Inflammatory macrophage (primary cell): Measurements from ENCODE around the gene SORCS2.

ENCODE experiments used
- DNase-seq, 2 donors: peaks; one replicate each; pipeline ENCODE4 v3.0.0-alpha.2; 2020 to 2022

Gene SORCS2

DNA sequence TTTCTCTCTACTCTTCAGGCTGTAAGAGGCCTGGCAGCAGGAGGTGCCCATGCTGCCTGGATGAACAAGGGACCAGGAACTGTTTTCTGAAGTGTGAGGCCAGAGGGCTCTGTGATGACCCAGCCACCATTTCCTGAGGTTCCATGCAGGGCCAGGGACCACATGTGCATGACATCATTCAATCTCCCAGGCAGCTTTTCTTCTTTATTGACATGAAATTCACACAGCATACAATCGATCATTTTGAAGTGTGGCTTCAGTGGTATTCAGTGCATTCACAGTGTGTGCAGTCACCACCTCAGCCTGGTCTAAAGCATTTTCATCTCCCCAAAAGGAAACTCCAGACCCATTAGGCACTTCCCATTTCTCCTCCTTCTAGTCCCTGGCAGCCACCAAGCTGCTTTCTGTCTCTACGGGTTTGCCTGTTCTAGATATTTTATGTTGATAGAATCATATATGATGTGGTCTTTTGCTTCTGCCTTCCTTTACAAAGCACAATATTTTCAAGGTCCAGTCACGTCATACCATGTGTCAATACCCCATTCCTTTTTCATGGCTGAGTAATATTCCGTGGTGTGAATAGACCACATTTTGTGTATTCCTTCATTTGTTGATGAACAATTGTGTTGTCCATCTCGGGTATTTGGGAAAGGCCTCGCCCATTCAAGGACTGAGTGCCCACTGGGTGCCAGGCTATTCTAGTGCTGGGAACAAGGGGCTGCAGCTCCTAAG, 149.3 kb downstream of the SORCS2 start:
- DNase-seq = no peak

DNA sequence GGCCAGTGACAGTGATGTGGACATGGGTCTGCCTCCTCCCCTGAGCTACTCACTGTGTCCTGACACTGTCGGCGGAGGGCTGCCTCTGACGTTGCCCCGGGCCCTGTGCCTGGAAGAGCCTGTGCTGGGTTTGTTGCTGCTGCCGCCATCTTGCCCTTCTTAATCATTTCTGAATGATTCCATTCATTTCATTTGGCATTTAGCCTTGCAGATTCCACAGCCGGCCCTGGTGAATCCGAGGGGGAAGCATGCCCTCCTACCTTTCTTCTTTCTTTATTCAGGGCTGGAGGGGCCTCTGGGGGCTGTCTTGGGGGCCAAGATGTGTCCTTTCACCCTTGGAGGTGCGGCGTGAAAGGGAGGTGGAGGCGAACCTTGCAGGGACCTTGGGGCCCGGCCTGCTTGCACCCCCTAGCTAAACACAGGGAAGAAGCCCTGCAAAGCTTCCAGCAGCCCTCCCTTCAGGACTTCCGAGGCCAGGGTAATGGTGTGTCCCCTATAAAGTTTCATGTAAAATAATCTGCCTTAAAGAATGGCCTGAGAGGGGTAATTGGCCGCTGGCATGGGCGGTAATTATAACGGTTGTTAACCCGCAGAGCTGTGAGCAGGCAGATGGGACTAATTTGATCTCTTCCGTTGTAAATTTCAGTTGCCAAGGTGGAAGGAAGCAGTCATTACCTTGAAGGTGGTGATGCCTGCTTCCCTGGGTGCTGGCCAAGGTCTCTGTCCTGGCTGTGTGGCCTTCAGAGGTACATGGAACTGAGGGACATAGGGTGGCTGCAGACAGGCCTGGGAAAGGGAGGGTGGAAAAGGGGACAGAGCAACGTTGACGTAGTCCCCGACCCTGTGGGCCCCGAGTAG, 150.1 kb downstream of the SORCS2 start:
- DNase-seq = no peak

DNA sequence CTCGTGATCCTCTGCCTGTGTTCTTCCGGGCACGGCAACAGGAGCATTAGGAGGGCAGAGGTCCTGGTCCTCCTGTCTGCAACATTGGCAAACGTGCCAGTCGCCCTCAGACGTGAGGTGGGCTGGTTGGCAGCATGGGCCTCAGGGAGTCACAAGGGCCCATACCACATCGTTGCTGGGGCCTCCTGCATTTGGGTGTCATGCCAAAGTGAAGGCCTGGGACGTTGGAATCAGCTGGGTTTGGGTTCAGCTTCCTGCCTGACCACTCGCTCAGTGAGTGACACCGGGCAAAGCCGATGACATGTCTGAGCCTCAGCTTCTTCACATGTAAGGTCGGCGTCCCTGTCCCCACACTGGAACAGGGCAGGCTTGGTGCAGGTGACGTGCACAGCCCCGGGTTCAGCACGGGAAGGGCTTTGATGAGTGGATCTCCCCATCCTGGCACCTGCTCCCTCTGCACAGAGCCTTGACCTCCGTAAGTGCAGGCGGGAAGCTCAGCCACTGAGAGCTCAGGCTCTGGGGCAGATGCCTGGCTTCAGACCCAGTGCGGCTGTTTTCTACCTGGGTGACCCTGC, 150.8 kb downstream of the SORCS2 start:
- no peak for DNase-seq

- DNase-seq = no peak
Measured at GRCh38 chr4:7343950-7344349, 151.6 kb downstream of the SORCS2 start.

GRCh38 chr4:7344636-7345155, 152.4 kb downstream of the SORCS2 start:
- DNase-seq = no peak

DNA sequence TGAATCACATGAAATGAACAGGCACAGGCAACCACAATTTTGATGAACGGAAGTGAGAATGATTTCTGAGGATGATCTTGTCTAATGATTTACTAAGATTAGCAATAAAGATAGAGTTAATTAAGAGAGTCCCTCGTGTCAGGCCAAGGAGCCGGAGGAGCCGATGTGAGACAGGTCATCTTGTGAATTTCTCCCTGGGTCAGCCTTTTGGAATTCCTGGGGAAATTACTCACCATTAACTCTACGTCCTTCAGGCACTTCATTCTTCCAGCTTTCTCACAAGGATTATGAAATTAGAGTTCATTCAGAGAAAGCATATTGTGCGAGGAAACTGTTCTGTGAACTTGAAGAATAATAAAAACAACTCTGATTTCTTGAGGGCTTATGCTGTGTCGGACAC, 155.6 kb downstream of the SORCS2 start:
- DNase-seq = no peak

DNA sequence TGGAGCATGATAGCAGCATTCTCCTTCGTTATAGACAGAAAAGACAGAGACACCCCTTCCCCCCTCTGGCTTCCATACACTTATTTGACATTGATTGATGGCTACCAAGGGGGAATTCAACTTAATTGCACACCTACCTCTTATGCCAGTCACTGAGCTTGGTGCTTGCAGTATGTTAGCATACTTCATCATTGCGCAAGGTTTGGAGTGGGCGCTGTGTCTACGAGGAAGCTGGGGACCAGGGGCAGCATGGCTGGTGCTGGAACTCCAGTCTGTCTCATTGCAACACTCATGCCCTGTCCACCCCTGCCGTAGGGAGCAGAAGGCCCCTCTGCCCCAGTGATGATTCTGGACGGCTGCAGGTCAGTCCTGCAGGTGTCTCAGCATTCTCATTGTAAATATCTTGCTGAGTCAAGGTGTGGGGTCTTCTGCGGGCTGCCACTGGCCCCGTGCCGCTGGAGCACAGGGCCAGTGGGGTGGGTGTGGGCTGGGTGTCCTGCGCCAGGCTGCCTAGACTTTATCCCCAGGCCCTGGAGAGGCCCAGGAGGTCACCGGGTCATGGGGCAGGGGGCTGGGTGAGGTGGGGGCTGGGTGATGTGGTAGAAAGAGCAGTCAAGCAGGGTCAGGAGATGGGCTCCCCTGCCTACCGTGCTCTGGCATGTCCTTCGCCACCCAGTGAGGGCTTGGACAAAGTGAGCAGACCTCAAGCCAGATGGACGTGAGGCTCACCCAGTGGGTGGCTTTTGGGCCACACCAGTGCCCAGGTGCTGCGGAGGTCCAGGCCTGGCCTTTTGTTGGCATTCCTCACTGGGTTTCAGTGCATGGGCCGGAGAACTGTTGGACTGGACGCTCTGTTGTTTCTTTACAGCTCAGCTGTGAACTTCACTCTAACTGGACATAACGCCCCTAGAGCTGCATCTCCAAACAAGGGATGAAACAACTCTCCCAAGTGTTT, 156.9 kb downstream of the SORCS2 start:
- peak; percentile 34 to 70 for DNase-seq

GRCh38 chr4:7350396-7350795, 158.1 kb downstream of the SORCS2 start:
- DNase-seq = no peak

DNA sequence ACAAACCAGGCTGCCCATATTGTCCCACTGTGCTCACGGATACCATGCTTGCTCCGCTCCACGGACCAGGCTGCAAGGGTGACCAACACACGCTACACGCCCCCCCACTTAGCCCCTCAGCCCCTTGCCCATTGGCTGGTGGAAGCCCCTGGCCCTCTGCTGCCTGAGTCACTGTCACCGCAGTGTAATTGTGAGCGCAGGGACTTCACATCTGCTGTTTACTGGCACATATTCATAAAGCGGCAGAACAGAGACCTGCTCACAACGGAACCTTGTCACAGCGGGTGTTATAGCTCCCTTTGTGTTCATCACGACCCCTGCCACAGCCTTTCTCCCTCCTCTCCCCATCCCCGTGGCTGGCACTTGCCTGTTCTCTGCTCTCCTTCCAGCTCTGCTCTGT, 158.7 kb downstream of the SORCS2 start:
- no peak for DNase-seq

- no peak for DNase-seq
Measured at GRCh38 chr4:7352486-7352885, 160.1 kb downstream of the SORCS2 start.

- no peak for DNase-seq
Measured at GRCh38 chr4:7353046-7353790, 160.9 kb downstream of the SORCS2 start.

- DNase-seq = no peak
Measured at GRCh38 chr4:7353846-7354610, 161.7 kb downstream of the SORCS2 start.

DNA sequence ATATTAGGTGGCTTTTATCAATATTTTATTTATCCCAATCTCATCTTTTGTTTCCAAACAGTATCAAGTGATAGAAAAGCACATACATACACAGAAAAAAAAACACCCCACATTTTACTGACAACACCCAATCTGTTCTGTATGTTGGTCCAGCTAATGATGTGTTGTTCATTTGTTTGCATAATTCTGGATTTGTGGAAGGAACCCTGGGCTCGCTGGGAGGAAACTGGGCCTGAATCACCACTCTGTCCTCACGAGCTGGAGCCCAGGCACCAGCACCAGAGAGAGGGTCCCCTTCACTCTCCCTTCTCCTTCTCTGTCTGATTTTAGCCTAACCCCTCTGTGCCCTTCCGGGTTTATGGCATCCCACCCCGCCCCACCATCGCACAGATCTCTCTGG, 162.6 kb downstream of the SORCS2 start:
- no peak for DNase-seq

DNA sequence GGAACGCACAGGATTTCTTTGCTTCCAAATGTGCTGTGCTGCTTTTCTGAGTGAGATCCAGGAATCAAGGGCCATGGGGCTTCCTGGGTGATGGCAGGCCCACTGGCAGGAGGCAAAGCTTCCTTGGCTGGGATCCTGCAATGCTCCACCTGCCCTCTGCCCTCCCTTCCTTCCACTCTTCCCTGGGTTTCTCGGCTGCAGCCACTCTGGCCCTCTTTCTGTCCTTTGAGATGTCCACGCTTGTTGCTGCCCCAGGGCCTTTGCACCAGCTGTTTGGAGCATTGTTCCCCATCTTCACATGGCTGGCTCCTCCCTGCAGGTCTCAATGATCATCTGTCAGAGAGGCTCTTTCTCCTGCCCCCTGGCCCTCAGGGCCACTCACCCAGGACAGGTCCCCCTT, 163.5 kb downstream of the SORCS2 start:
- DNase-seq = no peak

DNA sequence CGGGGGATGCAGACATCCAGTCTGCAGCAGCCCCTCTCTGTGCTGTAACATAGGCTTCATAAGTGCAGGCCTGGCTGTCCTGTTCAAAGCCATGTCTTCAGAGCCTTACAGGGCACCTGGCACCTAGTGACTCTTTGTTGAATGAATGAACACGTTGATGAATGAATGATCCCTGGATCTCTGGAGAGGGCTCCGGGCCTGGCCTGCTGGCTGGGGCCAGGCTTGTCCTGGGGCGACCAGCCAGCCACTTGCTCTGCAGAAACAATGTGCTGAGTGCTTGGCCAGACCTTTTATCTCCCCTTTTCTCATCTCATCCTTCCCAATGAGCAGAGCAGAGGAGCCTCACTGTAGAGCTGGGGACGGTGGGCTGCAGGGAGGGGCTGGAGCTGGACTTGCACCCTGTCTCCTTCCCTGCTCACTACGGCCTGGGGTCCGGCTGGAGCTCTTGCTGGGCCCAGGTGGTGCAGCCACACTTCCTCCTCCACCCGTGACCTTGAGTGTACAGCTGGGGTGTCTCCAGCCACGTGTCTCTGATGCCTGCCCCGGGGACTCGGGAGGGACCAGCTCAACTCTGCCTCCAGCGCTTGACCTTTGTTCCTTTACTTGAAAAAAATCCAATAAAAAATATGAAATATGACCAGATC, 164.5 kb downstream of the SORCS2 start:
- no peak for DNase-seq

GRCh38 chr4:7357323-7357722, 165.0 kb downstream of the SORCS2 start:
- DNase-seq = no peak

DNA sequence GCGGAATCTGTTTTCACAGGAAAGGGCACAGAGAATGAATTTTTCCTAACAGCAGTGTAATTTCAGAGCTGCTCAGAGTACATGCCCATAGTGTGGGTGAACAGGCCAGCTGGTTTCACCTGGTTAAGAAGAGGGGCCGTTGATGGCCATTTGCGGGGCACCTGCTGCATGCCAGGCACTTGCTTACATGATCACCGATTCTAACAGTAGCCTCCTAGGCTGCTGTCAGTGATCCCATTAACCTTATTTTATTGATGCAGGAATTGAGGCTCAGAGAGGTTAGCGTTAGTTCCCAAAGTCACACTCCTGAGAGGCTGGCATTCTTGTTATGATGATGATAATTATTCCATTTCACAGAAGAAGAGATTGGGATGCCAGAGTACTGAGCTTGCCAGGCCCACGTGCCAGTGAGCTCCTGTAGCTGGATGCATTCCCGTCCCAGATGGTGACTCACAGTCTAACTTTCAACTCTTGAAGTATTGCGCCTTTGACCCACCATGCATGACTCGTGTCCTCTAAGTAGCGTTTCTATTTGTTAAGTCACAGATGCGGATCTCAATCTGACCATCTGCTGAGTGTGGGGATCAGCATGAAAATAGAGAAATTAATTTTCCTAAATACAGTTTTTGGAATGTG, 165.9 kb downstream of the SORCS2 start:
- no peak for DNase-seq

DNA sequence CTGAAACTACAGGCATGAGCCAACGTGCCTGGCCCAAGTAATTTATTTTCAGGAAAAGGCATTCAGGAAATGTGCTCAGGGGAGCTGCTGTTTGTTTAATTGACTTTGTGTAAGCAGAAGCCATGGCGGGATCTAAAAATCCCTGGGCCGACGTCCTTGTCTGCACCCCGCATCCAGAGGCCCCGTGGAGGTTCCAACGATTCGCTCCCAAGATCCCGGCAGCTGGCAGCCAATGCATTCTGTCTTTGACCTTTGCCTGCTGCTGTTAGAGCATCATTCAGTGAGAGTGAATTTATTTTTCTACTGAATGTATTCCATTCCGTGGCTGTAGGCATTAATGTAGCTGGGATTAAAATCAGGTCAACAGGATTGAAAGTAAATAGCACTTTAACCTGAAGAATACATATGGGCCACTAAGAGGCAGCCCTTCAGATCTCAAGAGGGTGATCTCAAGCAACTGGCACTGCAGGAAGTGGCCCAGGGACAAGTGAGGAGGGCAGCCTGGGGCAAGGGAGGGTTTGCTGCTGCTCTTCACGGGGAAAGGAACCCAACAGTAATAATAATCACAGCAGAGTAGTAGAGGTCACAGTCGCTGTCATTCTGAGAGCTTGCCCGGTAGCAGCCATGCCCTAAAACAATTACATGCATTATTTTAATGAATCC, 167.2 kb downstream of the SORCS2 start:
- no peak for DNase-seq

DNA sequence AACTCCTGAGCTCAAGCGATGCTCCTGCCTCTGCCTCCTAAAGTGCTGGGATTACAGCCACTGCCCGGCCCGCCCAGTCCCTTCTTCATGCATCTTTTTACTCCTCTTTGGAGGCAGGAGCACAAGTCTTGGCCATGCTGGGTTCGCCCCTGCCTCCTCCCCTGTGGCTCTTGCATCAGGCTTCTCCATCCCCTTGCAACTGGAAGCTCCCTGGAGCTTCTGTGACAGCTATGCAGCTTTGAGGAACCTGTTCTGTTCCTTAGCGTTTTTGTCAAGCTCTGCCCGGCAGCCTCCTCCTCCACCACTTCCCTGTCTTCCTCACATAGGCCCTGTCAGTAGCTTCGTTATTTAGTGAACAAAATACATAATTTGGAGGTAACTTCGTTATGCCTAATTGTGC, 168.5 kb downstream of the SORCS2 start:
- no peak for DNase-seq
